ENCODE data around the gene RDH14.

RDH14 gene

DNA sequence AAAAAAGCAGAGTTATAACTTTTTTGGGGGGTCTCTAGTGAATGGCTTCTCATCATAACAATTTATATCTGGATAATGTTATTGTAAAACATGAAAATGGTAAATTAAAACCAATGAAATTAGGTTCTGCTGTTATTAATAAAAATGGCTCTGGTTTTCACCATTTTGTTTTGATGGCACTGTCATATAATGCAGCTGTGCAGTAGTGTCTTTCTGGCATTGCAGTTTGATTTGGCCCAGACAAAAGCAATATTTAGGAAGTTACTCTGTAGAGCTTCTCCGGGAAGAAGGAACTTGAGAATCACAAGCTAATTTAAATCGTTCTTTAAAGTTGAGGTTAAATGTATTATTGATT, 44.1 kb upstream of the RDH14 start (continued):
- TF ChIP-seq, protein P1, sequence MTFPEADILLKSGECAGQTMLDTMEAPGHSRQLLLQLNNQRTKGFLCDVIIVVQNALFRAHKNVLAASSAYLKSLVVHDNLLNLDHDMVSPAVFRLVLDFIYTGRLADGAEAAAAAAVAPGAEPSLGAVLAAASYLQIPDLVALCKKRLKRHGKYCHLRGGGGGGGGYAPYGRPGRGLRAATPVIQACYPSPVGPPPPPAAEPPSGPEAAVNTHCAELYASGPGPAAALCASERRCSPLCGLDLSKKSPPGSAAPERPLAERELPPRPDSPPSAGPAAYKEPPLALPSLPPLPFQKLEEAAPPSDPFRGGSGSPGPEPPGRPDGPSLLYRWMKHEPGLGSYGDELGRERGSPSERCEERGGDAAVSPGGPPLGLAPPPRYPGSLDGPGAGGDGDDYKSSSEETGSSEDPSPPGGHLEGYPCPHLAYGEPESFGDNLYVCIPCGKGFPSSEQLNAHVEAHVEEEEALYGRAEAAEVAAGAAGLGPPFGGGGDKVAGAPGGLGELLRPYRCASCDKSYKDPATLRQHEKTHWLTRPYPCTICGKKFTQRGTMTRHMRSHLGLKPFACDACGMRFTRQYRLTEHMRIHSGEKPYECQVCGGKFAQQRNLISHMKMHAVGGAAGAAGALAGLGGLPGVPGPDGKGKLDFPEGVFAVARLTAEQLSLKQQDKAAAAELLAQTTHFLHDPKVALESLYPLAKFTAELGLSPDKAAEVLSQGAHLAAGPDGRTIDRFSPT (tag by site-specific recombination; IDR thresholded peaks at IDR 0.05): no peak
- TF ChIP-seq, protein P2, sequence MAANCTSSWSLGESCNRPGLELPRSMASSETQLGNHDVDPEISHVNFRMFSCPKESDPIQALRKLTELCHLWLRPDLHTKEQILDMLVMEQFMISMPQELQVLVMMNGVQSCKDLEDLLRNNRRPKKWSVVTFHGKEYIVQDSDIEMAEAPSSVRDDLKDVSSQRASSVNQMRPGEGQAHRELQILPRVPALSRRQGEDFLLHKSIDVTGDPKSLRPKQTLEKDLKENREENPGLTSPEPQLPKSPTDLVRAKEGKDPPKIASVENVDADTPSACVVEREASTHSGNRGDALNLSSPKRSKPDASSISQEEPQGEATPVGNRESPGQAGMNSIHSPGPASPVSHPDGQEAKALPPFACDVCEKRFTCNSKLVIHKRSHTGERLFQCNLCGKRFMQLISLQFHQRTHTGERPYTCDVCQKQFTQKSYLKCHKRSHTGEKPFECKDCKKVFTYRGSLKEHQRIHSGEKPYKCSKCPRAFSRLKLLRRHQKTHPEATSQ (tag by site-specific recombination; IDR thresholded peaks at IDR 0.05): no peak
- TF ChIP-seq ZNF791 (tag by site-specific recombination; IDR thresholded peaks at IDR 0.05): no peak

- H3K4me3 ChIP-seq (ENCODE audit: low read depth, low read length): no peak overlapping the region
- no peak overlapping the region for H3K27ac ChIP-seq (ENCODE audit: extremely low read depth, low read depth, low read length)
- ChIA-PET POLR2A (no interaction called here), CTCF (no interaction called here)
- no peaks in the 10 kb centered on the region for H3K36me3 ChIP-seq (ENCODE audit: control insufficient read depth in 2 of 2, insufficient read depth in 1 of 2, low read length in 2 of 2)
- H3K4me1 ChIP-seq (ENCODE audit: control insufficient read depth, insufficient read depth, low read length): no peaks in the 10 kb centered on the region; the same call in 1 of the 2 replicates
- TF ChIP-seq ZSCAN23 (tag by site-specific recombination; IDR thresholded peaks at IDR 0.05) (no peak), ZNF48 (tag by site-specific recombination; IDR thresholded peaks at IDR 0.05) (no peak), YY2 (tag by site-specific recombination; IDR thresholded peaks at IDR 0.05) (no peak), ZNF341 (tag by site-specific recombination; IDR thresholded peaks at IDR 0.05; ENCODE audit: low read depth) (no peak), SETDB1 (IDR thresholded peaks at IDR 0.05; ENCODE audit: insufficient read length, low read length) (no peak), SCRT1 (tag by site-specific recombination; IDR thresholded peaks at IDR 0.05; ENCODE audit: borderline replicate concordance) (no peak), ZNF404 (tag by site-specific recombination; IDR thresholded peaks at IDR 0.05) (no peak)
- no peaks in the 10 kb centered on the region for H3K9me3 ChIP-seq (ENCODE audit: control insufficient read depth, insufficient read depth, low read depth, low read length)
Measured at GRCh38 chr2:18603854-18604530, 43.5 kb upstream of the RDH14 start.

- POLR2A ChIA-PET: no interaction called here
- Histone ChIP-seq H3K36me3 (ENCODE audit: control insufficient read depth in 2 of 2, insufficient read depth in 1 of 2, low read length in 2 of 2) (no peaks in the 10 kb centered on the region), H3K4me1 (ENCODE audit: control insufficient read depth, insufficient read depth, low read length) (no peaks in the 10 kb centered on the region; the same call in 1 of the 2 replicates), H3K27ac (ENCODE audit: extremely low read depth, low read depth, low read length) (no peak overlapping the region), H3K9me3 (ENCODE audit: control insufficient read depth, insufficient read depth, low read depth, low read length) (no peaks in the 10 kb centered on the region), H3K4me3 (ENCODE audit: low read depth, low read length) (no peak overlapping the region)
- no peak for TF ChIP-seq KLF16 (tag by site-specific recombination; IDR thresholded peaks at IDR 0.05)
- TF ChIP-seq ZSCAN16 (tag by site-specific recombination; IDR thresholded peaks at IDR 0.05): no peak
- no peak for TF ChIP-seq ZFP41 (tag by site-specific recombination; IDR thresholded peaks at IDR 0.05; ENCODE audit: borderline replicate concordance)
- TF ChIP-seq ZNF214 (tag by site-specific recombination; IDR thresholded peaks at IDR 0.05; ENCODE audit: borderline replicate concordance): no peak
- no peak for TF ChIP-seq ZBTB48 (tag by site-specific recombination; IDR thresholded peaks at IDR 0.05)
- no peak for TF ChIP-seq ZNF148 (tag by site-specific recombination; IDR thresholded peaks at IDR 0.05; ENCODE audit: borderline replicate concordance)
- TF ChIP-seq ZNF138 (tag by site-specific recombination; IDR thresholded peaks at IDR 0.05; ENCODE audit: borderline replicate concordance): no peak
- TF ChIP-seq, protein P3, sequence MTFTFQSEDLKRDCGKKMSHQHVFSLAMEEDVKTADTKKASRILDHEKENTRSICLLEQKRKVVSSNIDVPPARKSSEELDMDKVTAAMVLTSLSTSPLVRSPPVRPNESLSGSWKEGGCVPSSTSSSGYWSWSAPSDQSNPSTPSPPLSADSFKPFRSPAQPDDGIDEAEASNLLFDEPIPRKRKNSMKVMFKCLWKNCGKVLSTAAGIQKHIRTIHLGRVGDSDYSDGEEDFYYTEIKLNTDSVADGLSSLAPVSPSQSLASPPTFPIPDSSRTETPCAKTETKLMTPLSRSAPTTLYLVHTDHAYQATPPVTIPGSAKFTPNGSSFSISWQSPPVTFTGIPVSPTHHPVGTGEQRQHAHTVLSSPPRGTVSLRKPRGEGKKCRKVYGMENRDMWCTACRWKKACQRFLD (tag by site-specific recombination; IDR thresholded peaks at IDR 0.05): no peak
- TF ChIP-seq ZNF530 (tag by site-specific recombination; IDR thresholded peaks at IDR 0.05; ENCODE audit: low read depth): no peak
- CTCF ChIA-PET: interaction anchor here (0.6 to 0.7 kb wide), 2 partner anchors 35 to 112 kb away, joined by 3 read pairs; no protein-coding TSS in a partner anchor
Measured at GRCh38 chr2:18602298-18602697, 41.8 kb upstream of the RDH14 start.

All from HEK293 (cell line).